ENCODE data around the gene TEAD2. TPM values are rescaled to one million over a fixed set of nuclear protein-coding genes. Genes with fewer than 3 reads are reported as not detected.

The TEAD2 gene
- total and polyA plus RNA-seq, 9 of the 15 experiments (the other 6 are each of a cell fraction or from before 2014, with no cell fraction given), result 1.6 to 27.0 (median 13.9) TPM

GRCh38 chr19:49363268-49364082 lies 1.3 kb upstream of the TEAD2 start, which contains the start of gene DKKL1 (continued):
- TF ChIP-seq ZNF395 (CRISPR knock-in tag; IDR thresholded peaks at IDR 0.05) (no peak), ZNF436 (CRISPR knock-in tag; IDR thresholded peaks at IDR 0.05) (no peak), LCOR (CRISPR knock-in tag; IDR thresholded peaks at IDR 0.05) (peak; percentile 59), ZNF384 (IDR thresholded peaks at IDR 0.05; ENCODE audit: low read depth, low read length) (no peak), U2AF1 (optimal IDR thresholded peaks at IDR 0.05; ENCODE audit: low read depth, low read length) (no peak), RFX5 (IDR thresholded peaks at IDR 0.05; ENCODE audit: low read depth, low read length) (peak; percentile 7; the same call in 1 of the 2 replicates), MITF (IDR thresholded peaks at IDR 0.05) (peak; percentile 89), KDM5B (IDR thresholded peaks at IDR 0.05; ENCODE audit: insufficient replicate concordance, low read depth, low read length) (no peak), ERF (CRISPR knock-in tag; IDR thresholded peaks at IDR 0.05) (no peak), MNT (conservative IDR thresholded peaks at IDR 0.05) (peak; percentile 79 to 88; a peak in 3 of 4 replicates), NFIC (IDR thresholded peaks at IDR 0.05) (0 out of 2 replicates have a peak, but pooled peaks have one; percentile 20), ZNF354B (CRISPR knock-in tag; IDR thresholded peaks at IDR 0.05) (no peak), ZC3H8 (IDR thresholded peaks at IDR 0.05) (no peak), AFF1 (IDR thresholded peaks at IDR 0.05; ENCODE audit: low read depth in 1 of 2, partially characterized antibody in 2 of 2) (no peak), ZBTB43 (CRISPR knock-in tag; IDR thresholded peaks at IDR 0.05) (no peak), MAX (CRISPR knock-in tag; IDR thresholded peaks at IDR 0.05) (peak; percentile 88), KLF1 (tag; IDR thresholded peaks at IDR 0.05) (peak; percentile 87)

All from K562 (cell line).